HepG2 (cell line): Measurements from ENCODE around the gene SBK1. TPM values are rescaled to one million over a fixed set of nuclear protein-coding genes. Genes with fewer than 3 reads are reported as not detected.

Source experiments
- BRCA1 ChIP-seq: sonication (generic); formaldehyde crosslinking; IDR thresholded peaks from 2 replicates; pipeline ENCODE4 v1.4.0; 2020; ENCODE audit warnings: missing genetic modification reagents
- EED ChIP-seq: sonication (generic); formaldehyde crosslinking; IDR thresholded peaks from 2 replicates; pipeline ENCODE4 v1.5.0; 2020; ENCODE audit warnings: mild to moderate bottlenecking, missing genetic modification reagents
- FOXP1 ChIP-seq, 2 experiments: fragments of 450-650 bp in 1 of 2; IDR thresholded peaks; 2 replicates each; pipeline ENCODE4 v1.6.1; 2017 to 2018; ENCODE audit warnings: antibody characterized with exemption in 1 of 2
- HNRNPL ChIP-seq: fragments of 200-400 bp; formaldehyde crosslinking; IDR thresholded peaks from 2 replicates; pipeline ENCODE4 v1.6.1; 2017; ENCODE audit warnings: mild to moderate bottlenecking, low read depth, low read length
- MIER3 ChIP-seq: IDR thresholded peaks from 2 replicates; pipeline ENCODE4 v1.6.1; 2016; ENCODE audit warnings: missing compliant biosample characterization, borderline replicate concordance
- TAF1 ChIP-seq: sonication (generic); formaldehyde crosslinking; IDR thresholded peaks from 2 replicates; pipeline ENCODE4 v1.4.0; 2020; ENCODE audit warnings: missing genetic modification reagents
- TBL1XR1 ChIP-seq: fragments of 150-350 bp; IDR thresholded peaks from 2 replicates; pipeline ENCODE4 v1.6.1; 2014; ENCODE audit warnings: borderline replicate concordance, low read length; ENCODE audit not compliant: partially characterized antibody
- XRCC5 ChIP-seq: fragments of 200-400 bp; formaldehyde crosslinking; optimal IDR thresholded peaks from 2 replicates; pipeline ENCODE3; 2017; ENCODE audit warnings: mild to moderate bottlenecking, low read length
- ZNF274 ChIP-seq: sonication (generic); formaldehyde crosslinking; IDR thresholded peaks from 2 replicates; pipeline ENCODE4 v1.5.1; 2020; ENCODE audit warnings: mild to moderate bottlenecking, missing genetic modification reagents
- polyA plus RNA-seq, 8 experiments: library from polyadenylated mRNA; depleted of rRNA in 3 of 8; stranded (reverse) in 7 of 8; unstranded in 1 of 8; fragments of >200 nt; fragmentation: Illumina TruSeq in 4 of 8; extraction: Trizol in 4 of 8; gene quantifications; 2 replicates each; pipeline versions ENCODE4 v1.2.1 to v1.2.3, GENCODE V29; 2011 to 2016; ENCODE audit warnings: low read depth in 4 of 8, missing spikeins in 1 of 8, mixed read lengths in 1 of 8; ENCODE audit not compliant: insufficient read depth in 1 of 8
- total RNA-seq, 5 experiments: library from RNA; depleted of rRNA; stranded (reverse); fragments of >200 nt; fragmentation: Illumina TruSeq; extraction: Trizol; gene quantifications; 2 replicates each; pipeline ENCODE4 v1.2.3, GENCODE V29; 2016; ENCODE audit warnings: low read depth in 1 of 5
- TF ChIP-seq, protein P1 (sequence below): sonication (generic); formaldehyde crosslinking; IDR thresholded peaks from one replicate; pipeline ENCODE4 v1.5.1; 2020; ENCODE audit warnings: mild to moderate bottlenecking, missing genetic modification reagents; ENCODE audit errors: not compliant biosample characterization
- TF ChIP-seq, protein P2 (sequence below): sonication (generic); formaldehyde crosslinking; IDR thresholded peaks from 2 replicates; pipeline ENCODE4 v1.8.0; 2022; ENCODE audit warnings: missing genetic modification reagents, mild to moderate bottlenecking, moderate library complexity, borderline replicate concordance
- TF ChIP-seq, protein P3 (sequence below): sonication (generic); formaldehyde crosslinking; IDR thresholded peaks from 2 replicates; pipeline ENCODE4 v1.5.0; 2020; ENCODE audit warnings: mild to moderate bottlenecking, missing genetic modification reagents, borderline replicate concordance

The SBK1 gene
- total and polyA plus RNA-seq, 2 of the 13 experiments (the other 11 are each of a cell fraction or from before 2014, with no cell fraction given), result 0.15 to 0.17 TPM

DNA sequence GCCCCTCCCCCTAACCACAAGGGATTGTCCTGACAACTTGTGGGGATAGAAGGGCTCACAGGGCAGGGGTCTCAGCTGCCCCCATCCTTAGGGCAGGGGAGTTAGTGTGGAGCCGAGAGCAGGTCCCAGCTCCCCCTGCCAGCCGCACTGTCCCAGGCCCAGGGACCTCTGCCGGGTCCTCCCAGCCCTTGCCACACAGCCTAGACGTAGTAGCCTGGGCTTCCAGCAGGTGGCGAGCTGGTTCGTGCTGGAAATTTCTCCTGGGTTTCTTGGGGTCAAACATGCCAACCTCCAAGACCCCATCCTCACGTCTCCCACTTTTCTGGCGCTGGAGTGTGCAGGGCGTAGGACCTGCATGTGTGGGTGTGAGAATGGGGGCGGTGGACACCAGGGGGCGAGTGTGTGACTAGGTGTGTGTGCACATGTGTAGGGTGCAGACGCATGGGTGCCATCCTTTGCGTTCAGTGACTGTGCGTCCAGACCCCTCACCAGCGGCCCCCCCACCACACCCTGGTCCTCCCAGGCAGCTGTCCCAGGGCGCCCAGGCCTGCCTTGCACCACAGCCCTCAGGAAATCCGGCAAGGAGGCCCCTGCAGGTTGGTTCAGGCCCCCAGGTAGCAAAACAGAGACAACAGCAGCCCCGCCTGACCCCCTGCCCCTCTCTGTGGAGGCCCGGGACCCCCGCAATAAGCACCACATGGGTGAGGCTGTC, 29.5 kb downstream of the SBK1 start (continued):
- TF ChIP-seq, protein P1, sequence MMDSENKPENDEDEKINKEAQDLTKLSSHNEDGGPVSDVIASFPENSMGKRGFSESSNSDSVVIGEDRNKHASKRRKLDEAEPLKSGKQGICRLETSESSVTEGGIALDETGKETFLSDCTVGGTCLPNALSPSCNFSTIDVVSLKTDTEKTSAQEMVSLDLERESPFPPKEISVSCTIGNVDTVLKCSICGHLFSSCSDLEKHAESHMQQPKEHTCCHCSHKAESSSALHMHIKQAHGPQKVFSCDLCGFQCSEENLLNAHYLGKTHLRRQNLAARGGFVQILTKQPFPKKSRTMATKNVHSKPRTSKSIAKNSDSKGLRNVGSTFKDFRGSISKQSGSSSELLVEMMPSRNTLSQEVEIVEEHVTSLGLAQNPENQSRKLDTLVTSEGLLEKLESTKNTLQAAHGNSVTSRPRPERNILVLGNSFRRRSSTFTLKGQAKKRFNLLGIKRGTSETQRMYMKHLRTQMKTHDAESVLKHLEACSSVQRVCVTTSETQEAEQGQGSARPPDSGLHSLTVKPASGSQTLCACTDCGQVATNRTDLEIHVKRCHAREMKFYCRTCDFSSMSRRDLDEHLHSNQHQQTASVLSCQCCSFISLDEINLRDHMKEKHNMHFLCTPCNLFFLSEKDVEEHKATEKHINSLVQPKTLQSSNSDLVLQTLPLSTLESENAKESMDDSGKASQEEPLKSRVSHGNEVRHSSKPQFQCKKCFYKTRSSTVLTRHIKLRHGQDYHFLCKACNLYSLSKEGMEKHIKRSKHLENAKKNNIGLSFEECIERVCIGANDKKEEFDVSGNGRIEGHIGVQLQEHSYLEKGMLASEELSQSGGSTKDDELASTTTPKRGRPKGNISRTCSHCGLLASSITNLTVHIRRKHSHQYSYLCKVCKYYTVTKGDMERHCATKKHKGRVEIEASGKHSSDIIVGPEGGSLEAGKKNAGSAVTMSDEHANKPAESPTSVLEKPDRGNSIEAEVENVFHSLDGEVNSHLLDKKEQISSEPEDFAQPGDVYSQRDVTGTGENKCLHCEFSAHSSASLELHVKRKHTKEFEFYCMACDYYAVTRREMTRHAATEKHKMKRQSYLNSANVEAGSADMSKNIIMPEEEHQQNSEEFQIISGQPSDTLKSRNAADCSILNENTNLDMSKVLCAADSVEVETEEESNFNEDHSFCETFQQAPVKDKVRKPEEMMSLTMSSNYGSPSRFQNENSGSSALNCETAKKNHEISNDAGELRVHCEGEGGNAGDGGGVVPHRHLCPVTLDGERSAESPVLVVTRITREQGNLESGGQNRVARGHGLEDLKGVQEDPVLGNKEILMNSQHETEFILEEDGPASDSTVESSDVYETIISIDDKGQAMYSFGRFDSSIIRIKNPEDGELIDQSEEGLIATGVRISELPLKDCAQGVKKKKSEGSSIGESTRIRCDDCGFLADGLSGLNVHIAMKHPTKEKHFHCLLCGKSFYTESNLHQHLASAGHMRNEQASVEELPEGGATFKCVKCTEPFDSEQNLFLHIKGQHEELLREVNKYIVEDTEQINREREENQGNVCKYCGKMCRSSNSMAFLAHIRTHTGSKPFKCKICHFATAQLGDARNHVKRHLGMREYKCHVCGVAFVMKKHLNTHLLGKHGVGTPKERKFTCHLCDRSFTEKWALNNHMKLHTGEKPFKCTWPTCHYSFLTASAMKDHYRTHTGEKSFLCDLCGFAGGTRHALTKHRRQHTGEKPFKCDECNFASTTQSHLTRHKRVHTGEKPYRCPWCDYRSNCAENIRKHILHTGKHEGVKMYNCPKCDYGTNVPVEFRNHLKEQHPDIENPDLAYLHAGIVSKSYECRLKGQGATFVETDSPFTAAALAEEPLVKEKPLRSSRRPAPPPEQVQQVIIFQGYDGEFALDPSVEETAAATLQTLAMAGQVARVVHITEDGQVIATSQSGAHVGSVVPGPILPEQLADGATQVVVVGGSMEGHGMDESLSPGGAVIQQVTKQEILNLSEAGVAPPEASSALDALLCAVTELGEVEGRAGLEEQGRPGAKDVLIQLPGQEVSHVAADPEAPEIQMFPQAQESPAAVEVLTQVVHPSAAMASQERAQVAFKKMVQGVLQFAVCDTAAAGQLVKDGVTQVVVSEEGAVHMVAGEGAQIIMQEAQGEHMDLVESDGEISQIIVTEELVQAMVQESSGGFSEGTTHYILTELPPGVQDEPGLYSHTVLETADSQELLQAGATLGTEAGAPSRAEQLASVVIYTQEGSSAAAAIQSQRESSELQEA (CRISPR knock-in tag), result no peak
- TF ChIP-seq, protein P2, sequence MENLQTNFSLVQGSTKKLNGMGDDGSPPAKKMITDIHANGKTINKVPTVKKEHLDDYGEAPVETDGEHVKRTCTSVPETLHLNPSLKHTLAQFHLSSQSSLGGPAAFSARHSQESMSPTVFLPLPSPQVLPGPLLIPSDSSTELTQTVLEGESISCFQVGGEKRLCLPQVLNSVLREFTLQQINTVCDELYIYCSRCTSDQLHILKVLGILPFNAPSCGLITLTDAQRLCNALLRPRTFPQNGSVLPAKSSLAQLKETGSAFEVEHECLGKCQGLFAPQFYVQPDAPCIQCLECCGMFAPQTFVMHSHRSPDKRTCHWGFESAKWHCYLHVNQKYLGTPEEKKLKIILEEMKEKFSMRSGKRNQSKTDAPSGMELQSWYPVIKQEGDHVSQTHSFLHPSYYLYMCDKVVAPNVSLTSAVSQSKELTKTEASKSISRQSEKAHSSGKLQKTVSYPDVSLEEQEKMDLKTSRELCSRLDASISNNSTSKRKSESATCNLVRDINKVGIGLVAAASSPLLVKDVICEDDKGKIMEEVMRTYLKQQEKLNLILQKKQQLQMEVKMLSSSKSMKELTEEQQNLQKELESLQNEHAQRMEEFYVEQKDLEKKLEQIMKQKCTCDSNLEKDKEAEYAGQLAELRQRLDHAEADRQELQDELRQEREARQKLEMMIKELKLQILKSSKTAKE (CRISPR knock-in tag), result 0 out of 2 replicates have a peak, but pooled peaks have one; percentile 31
- TF ChIP-seq ZNF274 (CRISPR knock-in tag) (0 out of 2 replicates have a peak, but pooled peaks have one; percentile 24), TAF1 (CRISPR knock-in tag) (0 out of 2 replicates have a peak, but pooled peaks have one; percentile 12), HNRNPL (0 out of 2 replicates have a peak, but pooled peaks have one; percentile 66), TBL1XR1 (no peak), FOXP1 (IDR thresholded peaks at IDR 0.05) (no peak), FOXP1 (CRISPR knock-in tag; IDR thresholded peaks at IDR 0.05) (no peak), MIER3 (CRISPR knock-in tag) (0 out of 2 replicates have a peak, but pooled peaks have one; percentile 21), BRCA1 (CRISPR knock-in tag) (no peak), EED (CRISPR knock-in tag) (0 out of 2 replicates have a peak, but pooled peaks have one; percentile 35), XRCC5 (peak; percentile 62)
- TF ChIP-seq, protein P3, sequence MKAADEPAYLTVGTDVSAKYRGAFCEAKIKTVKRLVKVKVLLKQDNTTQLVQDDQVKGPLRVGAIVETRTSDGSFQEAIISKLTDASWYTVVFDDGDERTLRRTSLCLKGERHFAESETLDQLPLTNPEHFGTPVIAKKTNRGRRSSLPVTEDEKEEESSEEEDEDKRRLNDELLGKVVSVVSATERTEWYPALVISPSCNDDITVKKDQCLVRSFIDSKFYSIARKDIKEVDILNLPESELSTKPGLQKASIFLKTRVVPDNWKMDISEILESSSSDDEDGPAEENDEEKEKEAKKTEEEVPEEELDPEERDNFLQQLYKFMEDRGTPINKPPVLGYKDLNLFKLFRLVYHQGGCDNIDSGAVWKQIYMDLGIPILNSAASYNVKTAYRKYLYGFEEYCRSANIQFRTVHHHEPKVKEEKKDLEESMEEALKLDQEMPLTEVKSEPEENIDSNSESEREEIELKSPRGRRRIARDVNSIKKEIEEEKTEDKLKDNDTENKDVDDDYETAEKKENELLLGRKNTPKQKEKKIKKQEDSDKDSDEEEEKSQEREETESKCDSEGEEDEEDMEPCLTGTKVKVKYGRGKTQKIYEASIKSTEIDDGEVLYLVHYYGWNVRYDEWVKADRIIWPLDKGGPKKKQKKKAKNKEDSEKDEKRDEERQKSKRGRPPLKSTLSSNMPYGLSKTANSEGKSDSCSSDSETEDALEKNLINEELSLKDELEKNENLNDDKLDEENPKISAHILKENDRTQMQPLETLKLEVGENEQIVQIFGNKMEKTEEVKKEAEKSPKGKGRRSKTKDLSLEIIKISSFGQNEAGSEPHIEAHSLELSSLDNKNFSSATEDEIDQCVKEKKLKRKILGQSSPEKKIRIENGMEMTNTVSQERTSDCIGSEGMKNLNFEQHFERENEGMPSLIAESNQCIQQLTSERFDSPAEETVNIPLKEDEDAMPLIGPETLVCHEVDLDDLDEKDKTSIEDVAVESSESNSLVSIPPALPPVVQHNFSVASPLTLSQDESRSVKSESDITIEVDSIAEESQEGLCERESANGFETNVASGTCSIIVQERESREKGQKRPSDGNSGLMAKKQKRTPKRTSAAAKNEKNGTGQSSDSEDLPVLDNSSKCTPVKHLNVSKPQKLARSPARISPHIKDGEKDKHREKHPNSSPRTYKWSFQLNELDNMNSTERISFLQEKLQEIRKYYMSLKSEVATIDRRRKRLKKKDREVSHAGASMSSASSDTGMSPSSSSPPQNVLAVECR, result 0 out of 2 replicates have a peak, but pooled peaks have one; percentile 28
